Measurements from ENCODE around the gene ARHGAP25. TPM values are rescaled to one million over a fixed set of nuclear protein-coding genes. Genes with fewer than 3 reads are reported as not detected.

The ARHGAP25 gene
- total RNA-seq, 1 experiment from 2014 or later: 6.6 TPM

GRCh38 chr2:68730828-68731227 is 3.8 kb upstream of the ARHGAP25 start:
- H3K36me3 ChIP-seq: no peaks in the 10 kb centered on the region
- H3K27me3 ChIP-seq: no peaks in the 10 kb centered on the region
- H3K4me1 ChIP-seq: peaks cover 31% of the 10 kb centered on the region
- no peak overlapping the region; the same call in 1 of the 2 replicates for H3K27ac ChIP-seq
- no peaks in the 10 kb centered on the region for H3K9me3 ChIP-seq (replicated peaks)
- peak; percentile 50 to 63 for DNase-seq
- H3K4me3 ChIP-seq: no peak overlapping the region

- H3K27ac ChIP-seq: no peak overlapping the region
- no peaks in the 10 kb centered on the region for H3K27me3 ChIP-seq
- no peaks in the 10 kb centered on the region for H3K9me3 ChIP-seq (replicated peaks)
- DNase-seq: no peak
- H3K4me3 ChIP-seq: no peak overlapping the region
- H3K36me3 ChIP-seq: no peaks in the 10 kb centered on the region
- H3K4me1 ChIP-seq: peaks cover 23% of the 10 kb centered on the region
Measured at GRCh38 chr2:68732036-68732932, 2.3 kb upstream of the ARHGAP25 start.

- Histone ChIP-seq H3K4me3 (no peak overlapping the region), H3K27ac (no peak overlapping the region), H3K9me3 (replicated peaks) (no peaks in the 10 kb centered on the region), H3K4me1 (peaks cover 17% of the 10 kb centered on the region), H3K36me3 (no peaks in the 10 kb centered on the region), H3K27me3 (no peaks in the 10 kb centered on the region)
- DNase-seq: no peak
Measured at GRCh38 chr2:68733365-68733764, 1.2 kb upstream of the ARHGAP25 start.

DNA sequence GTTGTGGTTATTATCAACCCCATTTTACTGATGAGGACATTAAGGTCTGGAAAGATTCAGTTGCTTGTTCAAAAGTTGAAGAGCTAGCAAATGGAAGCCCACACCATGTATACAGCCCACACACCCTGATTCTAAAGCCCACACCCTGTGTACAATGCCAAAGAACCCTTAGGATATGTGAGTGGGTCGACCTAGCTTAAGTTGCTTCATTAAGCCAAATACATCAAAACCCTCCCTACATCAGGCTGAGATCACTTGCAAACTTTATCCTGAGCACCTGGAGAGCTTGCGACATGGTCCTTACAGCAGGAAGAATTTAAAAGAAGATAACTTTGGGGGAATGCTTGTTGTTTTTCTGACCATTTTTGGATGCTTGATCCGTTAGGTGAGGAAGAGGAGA is 435 bp upstream of the ARHGAP25 start:
- Histone ChIP-seq H3K4me1 (peaks cover 17% of the 10 kb centered on the region), H3K36me3 (no peaks in the 10 kb centered on the region), H3K9me3 (replicated peaks) (no peaks in the 10 kb centered on the region), H3K27me3 (no peaks in the 10 kb centered on the region), H3K4me3 (no peak overlapping the region), H3K27ac (no peak overlapping the region)
- no peak for DNase-seq

GRCh38 chr2:68736086-68736485 is 1.5 kb downstream of the ARHGAP25 start:
- no peak for DNase-seq
- Histone ChIP-seq H3K9me3 (replicated peaks) (no peaks in the 10 kb centered on the region), H3K4me1 (peaks cover 22% of the 10 kb centered on the region), H3K4me3 (no peak overlapping the region), H3K27ac (no peak overlapping the region), H3K36me3 (no peaks in the 10 kb centered on the region), H3K27me3 (no peaks in the 10 kb centered on the region)

GRCh38 chr2:68737711-68738110 is 3.1 kb downstream of the ARHGAP25 start:
- no peaks in the 10 kb centered on the region for H3K9me3 ChIP-seq (replicated peaks)
- no peak overlapping the region for H3K4me3 ChIP-seq
- H3K36me3 ChIP-seq: no peaks in the 10 kb centered on the region
- H3K4me1 ChIP-seq: peaks cover 20% of the 10 kb centered on the region
- no peak overlapping the region for H3K27ac ChIP-seq
- no peaks in the 10 kb centered on the region for H3K27me3 ChIP-seq
- no peak for DNase-seq

- DNase-seq: no peak
- H3K27ac ChIP-seq: no peak overlapping the region
- no peaks in the 10 kb centered on the region for H3K36me3 ChIP-seq
- no peak overlapping the region for H3K4me3 ChIP-seq
- H3K4me1 ChIP-seq: peaks cover 23% of the 10 kb centered on the region
- H3K9me3 ChIP-seq (replicated peaks): no peaks in the 10 kb centered on the region
- H3K27me3 ChIP-seq: no peaks in the 10 kb centered on the region
Measured at GRCh38 chr2:68738906-68739594, 4.4 kb downstream of the ARHGAP25 start.

GRCh38 chr2:68739595-68740399 is 5.2 kb downstream of the ARHGAP25 start:
- H3K9me3 ChIP-seq (replicated peaks): no peaks in the 10 kb centered on the region
- H3K4me3 ChIP-seq: no peak overlapping the region
- no peaks in the 10 kb centered on the region for H3K27me3 ChIP-seq
- peaks cover 23% of the 10 kb centered on the region for H3K4me1 ChIP-seq
- H3K36me3 ChIP-seq: no peaks in the 10 kb centered on the region
- H3K27ac ChIP-seq: no peak overlapping the region
- DNase-seq: peak; percentile 46 to 80

DNA sequence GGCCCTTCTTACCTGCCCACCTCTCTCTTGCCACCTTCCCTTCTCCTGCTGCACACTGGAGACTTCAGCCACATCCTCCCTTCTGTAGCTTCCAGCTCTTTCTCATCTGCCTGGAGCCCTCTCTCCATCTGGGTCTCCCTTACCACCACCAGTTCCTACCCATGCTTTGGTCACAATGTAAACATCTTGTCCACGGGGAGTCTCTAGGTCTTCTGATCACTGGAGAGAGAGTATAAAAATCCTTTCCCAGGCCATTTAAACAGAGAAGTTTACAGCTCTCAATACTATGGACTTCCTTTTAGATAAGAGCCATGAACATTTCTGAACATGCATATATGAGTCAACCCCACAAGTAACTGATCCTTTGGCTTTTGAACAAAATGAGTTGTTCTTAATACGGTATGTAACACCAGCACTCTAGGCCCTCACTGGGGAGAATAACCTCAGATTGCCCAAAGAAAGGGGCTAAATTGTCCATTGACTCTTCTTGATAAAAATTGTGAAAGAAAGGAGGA is 5.8 kb downstream of the ARHGAP25 start:
- DNase-seq: no peak
- Histone ChIP-seq H3K4me3 (no peak overlapping the region), H3K36me3 (no peaks in the 10 kb centered on the region), H3K27ac (no peak overlapping the region), H3K27me3 (no peaks in the 10 kb centered on the region), H3K4me1 (peaks cover 23% of the 10 kb centered on the region), H3K9me3 (replicated peaks) (no peaks in the 10 kb centered on the region)

DNA sequence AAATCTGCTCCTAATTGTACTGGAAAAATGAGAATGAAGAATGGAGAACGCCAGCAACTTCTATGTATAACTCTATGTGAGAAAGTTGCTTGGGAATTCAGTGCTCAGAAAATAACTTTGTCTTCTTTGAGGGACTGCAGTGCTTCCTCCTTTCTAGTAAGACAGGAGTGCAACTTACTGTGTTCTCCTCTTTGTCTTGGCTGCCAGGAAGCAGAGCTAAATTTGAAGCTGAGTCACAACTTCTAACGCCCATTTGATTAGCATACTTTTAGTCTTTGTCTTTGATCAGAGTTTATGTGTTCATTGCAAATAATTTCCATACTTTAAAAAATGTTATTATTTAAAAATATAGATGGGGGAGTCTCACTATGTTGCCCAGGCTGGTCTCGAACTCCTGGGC is 6.6 kb downstream of the ARHGAP25 start:
- Histone ChIP-seq H3K27me3 (no peaks in the 10 kb centered on the region), H3K4me1 (peaks cover 23% of the 10 kb centered on the region), H3K9me3 (replicated peaks) (no peaks in the 10 kb centered on the region), H3K27ac (no peak overlapping the region), H3K4me3 (no peak overlapping the region), H3K36me3 (no peaks in the 10 kb centered on the region)
- no peak for DNase-seq

- DNase-seq: no peak
- no peak overlapping the region for H3K4me3 ChIP-seq
- peaks cover 23% of the 10 kb centered on the region for H3K4me1 ChIP-seq
- no peak overlapping the region for H3K27ac ChIP-seq
- H3K27me3 ChIP-seq: no peaks in the 10 kb centered on the region
- no peaks in the 10 kb centered on the region for H3K36me3 ChIP-seq
- H3K9me3 ChIP-seq (replicated peaks): no peaks in the 10 kb centered on the region
Measured at GRCh38 chr2:68741805-68742306, 7.2 kb downstream of the ARHGAP25 start.

GRCh38 chr2:68742626-68743415 is 8.2 kb downstream of the ARHGAP25 start:
- Histone ChIP-seq H3K27ac (no peak overlapping the region), H3K9me3 (replicated peaks) (no peaks in the 10 kb centered on the region), H3K4me1 (peaks cover 23% of the 10 kb centered on the region), H3K4me3 (no peak overlapping the region), H3K27me3 (no peaks in the 10 kb centered on the region), H3K36me3 (no peaks in the 10 kb centered on the region)
- DNase-seq: no peak

DNA sequence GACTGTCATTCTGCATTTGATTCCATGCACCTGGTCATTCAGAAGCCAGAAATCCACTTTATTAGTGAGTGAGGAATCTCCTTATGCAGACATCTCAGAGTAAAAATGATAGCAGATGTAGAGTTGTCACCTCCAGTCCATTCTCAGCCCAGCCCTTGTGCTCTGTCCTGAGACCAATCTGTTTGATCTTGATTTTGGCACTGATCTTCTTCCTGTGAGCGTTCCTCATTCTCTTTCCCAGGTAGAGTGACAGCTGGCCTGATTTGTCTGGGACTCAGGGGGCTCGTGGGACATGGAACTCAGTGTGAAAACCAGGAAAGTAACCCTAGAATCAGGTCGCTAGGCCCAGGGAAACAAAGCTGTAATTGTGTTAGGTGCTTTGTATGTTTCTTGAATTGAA is 8.9 kb downstream of the ARHGAP25 start:
- Histone ChIP-seq H3K4me3 (no peak overlapping the region), H3K27me3 (no peaks in the 10 kb centered on the region), H3K4me1 (peaks cover 23% of the 10 kb centered on the region), H3K36me3 (no peaks in the 10 kb centered on the region), H3K9me3 (replicated peaks) (no peaks in the 10 kb centered on the region), H3K27ac (no peak overlapping the region)
- DNase-seq: peak in 1 of 2 experiments; percentile 40

Data from SJCRH30 (cell line).